NCI-H510A treated with DMSO at 0.1 percent for 48 hours (cell line): Measurements from ENCODE around the gene ADH1B.
A peak's percentile ranks its signal among the peaks of the same experiment; 100 is the strongest.
"Not testable (repeated sequence)": the region's sequence is repeated elsewhere in the genome, so short reads cannot be mapped to it uniquely, and the experiment has no call there.

Source experiments
- DNase-seq: peaks from one replicate; lab custom pipeline; 2025; lab: John Stamatoyannopoulos, UW

Gene ADH1B

GRCh38 chr4:99323756-99324155, 2.6 kb upstream of the ADH1B start:
- no peak for DNase-seq

GRCh38 chr4:99317811-99318210, 3.4 kb downstream of the ADH1B start:
- not testable (repeated sequence) for DNase-seq

- DNase-seq = no peak
These were observed 3.8 kb downstream of the ADH1B start for GRCh38 chr4:99317354-99317753.

- no peak for DNase-seq
These were observed 5.4 kb downstream of the ADH1B start for GRCh38 chr4:99315839-99316238.

- no peak for DNase-seq
These were observed 7.0 kb downstream of the ADH1B start for GRCh38 chr4:99314211-99314610.

GRCh38 chr4:99310389-99310788, 10.8 kb downstream of the ADH1B start:
- no peak for DNase-seq

GRCh38 chr4:99305638-99306400, 15.4 kb downstream of the ADH1B start:
- DNase-seq = no peak

- DNase-seq = no peak
These were observed 19.6 kb downstream of the ADH1B start for GRCh38 chr4:99301376-99302164.

- peak; percentile 26 for DNase-seq
These were observed 20.3 kb downstream of the ADH1B start for GRCh38 chr4:99300934-99301333.

- DNase-seq = no peak
These were observed 27.8 kb downstream of the ADH1B start for GRCh38 chr4:99293357-99293756.

GRCh38 chr4:99290848-99291786, 30.1 kb downstream of the ADH1B start, which contains the start of gene ADH1A:
ADH1A (minus strand) TSS chr4:99290985; CDS start chr4:99290914, 71 bp downstream.
- no peak for DNase-seq

GRCh38 chr4:99285387-99285786, 35.8 kb downstream of the ADH1B start:
- no peak for DNase-seq

- no peak for DNase-seq
These were observed 38.5 kb downstream of the ADH1B start for GRCh38 chr4:99282731-99283130.

GRCh38 chr4:99281261-99281660, 39.9 kb downstream of the ADH1B start:
- no peak for DNase-seq

GRCh38 chr4:99276417-99276816, 44.8 kb downstream of the ADH1B start:
- no peak for DNase-seq

GRCh38 chr4:99275885-99276284, 45.3 kb downstream of the ADH1B start:
- DNase-seq = no peak

GRCh38 chr4:99275050-99275449, 46.2 kb downstream of the ADH1B start:
- DNase-seq = no peak

- no peak for DNase-seq
These were observed 47.5 kb downstream of the ADH1B start for GRCh38 chr4:99273704-99274103.

GRCh38 chr4:99264927-99265326, 56.3 kb downstream of the ADH1B start:
- DNase-seq = no peak
